ENCODE measurements around the gene TMEM41B. TPM values are rescaled to one million over a fixed set of nuclear protein-coding genes. Genes with fewer than 3 reads are reported as not detected.

Gene TMEM41B
- total RNA-seq, 4 donors from 2014 or later: 30.5 to 41.1 (median 39.4) TPM

- DNase-seq (ENCODE audit: low spot score in 2 of 2): no peak
- intact Hi-C loops (cut with DNase I; ENCODE audit: low total_unique reads): no loop called here
- TF ChIP-seq CTCF (IDR thresholded peaks at IDR 0.05) (no peak), POLR2A (IDR thresholded peaks at IDR 0.05) (no peak)
- no peak overlapping the region for H3K4me3 ChIP-seq (ENCODE audit: low read depth, poor library complexity, severe bottlenecking)
- 88 to 93% methylated on average over 14 of the region's 14 CpGs for WGBS, 2 donors
These were observed 28.4 kb downstream of the TMEM41B start for GRCh38 chr11:9285850-9286587.

DNA sequence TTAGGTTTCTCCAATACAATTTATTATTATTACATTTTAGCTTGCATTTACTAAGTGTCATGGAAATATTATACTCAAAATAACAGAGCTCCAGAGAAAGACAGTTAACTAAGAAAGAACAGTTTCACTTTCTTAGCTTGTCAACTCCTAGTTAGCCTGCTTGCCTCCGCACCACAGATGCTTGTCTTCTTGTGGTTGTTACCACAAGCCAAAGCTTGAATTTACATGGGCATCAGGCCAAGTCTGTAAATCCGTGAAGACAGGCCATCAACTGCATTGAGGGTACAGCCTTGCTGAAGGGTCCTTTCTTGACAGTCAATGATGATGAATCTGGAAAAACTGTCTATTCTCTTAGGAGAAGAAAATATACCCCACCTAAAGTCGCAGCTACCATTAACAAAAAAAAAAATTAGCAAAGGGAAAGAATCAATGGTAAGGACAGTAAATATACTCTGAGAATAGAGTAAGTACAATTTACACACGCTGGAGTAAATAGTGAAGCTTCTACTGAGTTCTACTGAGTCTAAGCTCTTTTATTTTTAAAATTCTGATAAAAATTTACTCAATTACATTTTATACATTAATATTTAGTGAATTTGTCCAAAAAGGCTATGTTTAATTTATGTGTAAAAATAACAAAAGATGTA, 33.6 kb downstream of the TMEM41B start:
- H3K4me3 ChIP-seq (ENCODE audit: low read depth, poor library complexity, severe bottlenecking): no peak overlapping the region
- WGBS, 2 donors: 42 to 55% methylated on average over 4 of the region's 4 CpGs
- intact Hi-C loops (cut with DNase I; ENCODE audit: low total_unique reads): no loop called here
- DNase-seq (ENCODE audit: low spot score in 2 of 2): no peak
- TF ChIP-seq CTCF (IDR thresholded peaks at IDR 0.05) (no peak), POLR2A (IDR thresholded peaks at IDR 0.05) (no peak)

DNA sequence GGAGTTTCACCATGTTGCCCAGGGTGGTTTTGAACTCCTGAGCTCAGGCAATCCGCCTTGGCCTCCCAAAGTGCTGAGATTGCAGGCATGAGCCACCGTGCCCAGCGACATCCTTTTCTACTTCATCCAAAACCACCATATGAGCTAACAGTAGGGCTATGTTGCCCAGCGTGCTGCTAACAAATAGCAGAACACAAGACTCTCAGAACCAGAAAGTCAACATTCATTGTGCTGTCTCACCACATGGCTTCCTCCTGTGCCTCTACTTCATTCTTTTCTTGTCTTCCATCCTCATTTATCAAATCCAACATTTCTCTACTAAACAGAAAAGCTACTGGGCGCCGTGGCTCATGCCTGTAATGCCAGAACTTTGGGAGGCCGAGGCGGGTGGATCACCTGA, 37.2 kb downstream of the TMEM41B start:
- WGBS, 2 donors: 87 to 91% methylated on average over 8 of the region's 8 CpGs
- TF ChIP-seq POLR2A (IDR thresholded peaks at IDR 0.05) (no peak), CTCF (IDR thresholded peaks at IDR 0.05) (no peak)
- H3K4me3 ChIP-seq (ENCODE audit: low read depth, poor library complexity, severe bottlenecking): no peak overlapping the region
- no peak for DNase-seq (ENCODE audit: low spot score in 2 of 2)
- intact Hi-C loops (cut with DNase I; ENCODE audit: low total_unique reads): no loop called here

DNA sequence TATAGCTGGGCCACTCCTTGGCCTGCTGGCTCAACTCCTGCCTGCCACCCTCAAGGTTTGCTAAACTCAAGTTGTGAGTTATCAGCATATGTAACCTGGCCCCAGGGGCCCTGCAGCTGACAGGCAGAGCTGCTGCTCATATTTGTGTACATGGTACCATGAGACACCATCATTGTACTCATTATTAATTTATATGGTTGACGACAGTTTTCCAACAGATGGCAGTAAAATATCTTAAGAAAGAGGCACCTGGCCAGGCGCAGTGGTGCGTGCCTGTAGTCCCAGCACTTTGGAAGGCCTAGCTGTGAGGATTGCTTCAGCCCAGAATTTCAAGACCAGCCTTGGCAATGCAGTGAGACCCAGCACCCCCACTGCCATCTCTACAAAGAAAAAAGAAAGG, 37.8 kb downstream of the TMEM41B start:
- intact Hi-C loops (cut with DNase I; ENCODE audit: low total_unique reads): no loop called here
- DNase-seq (ENCODE audit: low spot score in 2 of 2): no peak
- no peak for TF ChIP-seq POLR2A (IDR thresholded peaks at IDR 0.05)
- no peak for TF ChIP-seq CTCF (IDR thresholded peaks at IDR 0.05)
- no peak overlapping the region for H3K4me3 ChIP-seq (ENCODE audit: low read depth, poor library complexity, severe bottlenecking)
- WGBS, 2 donors: 92 to 93% methylated on average over 3 of the region's 3 CpGs

DNA sequence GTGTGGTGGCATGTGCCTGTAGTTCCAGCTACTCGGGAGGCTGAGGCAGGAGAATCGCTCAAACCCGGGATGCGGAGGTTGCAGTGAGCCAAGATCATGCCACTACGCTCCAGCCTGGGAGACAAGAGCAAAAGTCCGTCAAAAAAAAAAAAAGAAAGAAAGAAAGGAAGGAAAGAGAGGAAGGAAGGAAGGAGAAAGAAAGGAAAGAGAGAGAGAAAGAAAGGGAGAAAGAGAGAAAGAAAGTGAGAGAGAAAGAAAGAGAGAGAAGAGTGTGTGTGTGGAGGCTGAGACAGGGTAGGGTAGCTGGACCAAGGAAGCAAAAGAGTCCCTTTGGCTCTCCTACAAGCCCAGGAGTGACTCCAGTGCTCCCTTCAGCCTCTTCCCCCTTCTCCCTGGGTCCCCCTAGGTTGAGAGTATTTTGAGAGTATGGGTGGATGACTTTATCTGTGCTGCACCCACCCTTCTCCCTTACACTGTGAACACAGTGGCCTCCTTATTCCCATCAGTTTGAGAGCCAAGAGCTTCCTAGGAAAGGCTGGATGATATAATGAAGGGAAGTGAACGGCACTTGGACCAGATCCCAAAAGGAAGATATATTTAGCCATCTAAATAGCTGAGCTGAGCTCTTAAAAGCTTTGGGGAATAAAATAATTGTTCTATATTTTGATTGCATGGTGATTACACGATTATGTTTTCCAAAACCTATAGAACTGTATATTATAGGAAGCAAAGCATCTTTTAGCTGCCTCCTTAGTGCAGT, 39.7 kb downstream of the TMEM41B start:
- H3K4me3 ChIP-seq (ENCODE audit: low read depth, poor library complexity, severe bottlenecking): no peak overlapping the region
- DNase-seq (ENCODE audit: low spot score in 2 of 2): no peak
- intact Hi-C loops (cut with DNase I; ENCODE audit: low total_unique reads): no loop called here
- WGBS, 2 donors: 66 to 72% methylated on average over 8 of the region's 8 CpGs
- TF ChIP-seq CTCF (IDR thresholded peaks at IDR 0.05) (no peak), POLR2A (IDR thresholded peaks at IDR 0.05) (no peak)
